ENCODE measurements around the gene PCOLCE2.

- TF ChIP-seq POLR2A (IDR thresholded peaks at IDR 0.05) (no peak), CTCF (IDR thresholded peaks at IDR 0.05) (no peak)
Measured at GRCh38 chr3:142779591-142779990, 109.3 kb downstream of the PCOLCE2 start.

Data from right lobe of liver (tissue), 4 donors.